NOMO-1 treated with dmso at 0.1 percent for 144 hours (cell line): ENCODE data around the gene RAB37.
A peak's percentile ranks its signal among the peaks of the same experiment; 100 is the strongest.

ENCODE experiments used
- DNase-seq: peaks from one replicate; lab custom pipeline; 2025; ENCODE audit not compliant: unreplicated experiment; lab: John Stamatoyannopoulos, UW

Gene RAB37

DNA sequence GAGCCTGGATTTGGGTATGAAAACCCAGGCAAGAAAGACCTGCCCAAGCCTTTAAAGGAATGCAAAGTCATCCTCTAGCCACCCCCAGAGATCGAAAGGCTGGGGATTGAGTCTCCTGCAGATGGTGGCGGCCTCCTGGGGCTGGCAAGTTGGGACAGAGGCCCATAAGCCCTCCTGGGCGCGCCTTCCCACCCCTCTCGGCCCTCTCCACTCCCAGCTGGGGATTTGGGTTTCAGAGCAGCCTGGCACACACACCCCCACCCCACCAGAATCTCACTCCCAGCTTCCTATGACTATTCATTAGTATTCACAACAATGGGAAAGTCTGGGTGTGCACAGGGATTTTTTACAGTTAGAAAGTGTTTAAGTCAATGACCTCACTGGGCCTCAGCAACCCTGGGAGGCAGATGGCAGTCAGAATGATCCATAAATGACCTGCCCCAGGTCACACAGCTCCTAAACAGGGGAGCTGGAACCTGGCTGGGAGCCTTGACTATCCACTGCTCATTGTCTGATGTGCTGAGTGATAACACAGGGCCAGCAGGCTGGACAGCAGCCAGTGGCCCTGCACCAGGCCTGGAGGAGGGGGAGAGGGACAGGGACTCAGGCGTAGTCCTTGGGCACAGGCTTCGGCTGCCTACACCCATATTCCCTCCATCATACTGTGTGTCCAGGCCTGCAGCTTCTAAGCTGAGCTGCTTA is 23.5 kb downstream of the RAB37 start:
- DNase-seq = no peak

DNA sequence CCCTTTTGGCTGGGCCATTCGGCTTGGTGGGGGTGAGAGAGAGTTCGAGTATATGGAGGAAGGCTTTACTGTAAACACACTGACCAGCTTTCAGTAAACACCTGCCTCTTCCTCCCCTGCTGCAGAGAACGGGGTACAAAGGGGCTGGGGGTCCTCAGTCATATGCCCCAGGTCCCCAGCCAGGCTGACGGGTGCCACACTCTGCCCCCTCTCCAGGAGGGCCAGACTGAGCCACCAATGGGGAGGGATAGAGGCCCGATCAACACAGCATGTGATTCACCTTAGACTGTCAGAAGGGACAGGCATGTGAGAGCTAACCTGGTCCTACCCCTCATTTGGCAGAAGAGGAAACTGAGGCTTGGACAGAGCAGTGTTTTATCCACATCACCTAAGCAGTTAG is 24.4 kb downstream of the RAB37 start:
- no peak for DNase-seq

DNA sequence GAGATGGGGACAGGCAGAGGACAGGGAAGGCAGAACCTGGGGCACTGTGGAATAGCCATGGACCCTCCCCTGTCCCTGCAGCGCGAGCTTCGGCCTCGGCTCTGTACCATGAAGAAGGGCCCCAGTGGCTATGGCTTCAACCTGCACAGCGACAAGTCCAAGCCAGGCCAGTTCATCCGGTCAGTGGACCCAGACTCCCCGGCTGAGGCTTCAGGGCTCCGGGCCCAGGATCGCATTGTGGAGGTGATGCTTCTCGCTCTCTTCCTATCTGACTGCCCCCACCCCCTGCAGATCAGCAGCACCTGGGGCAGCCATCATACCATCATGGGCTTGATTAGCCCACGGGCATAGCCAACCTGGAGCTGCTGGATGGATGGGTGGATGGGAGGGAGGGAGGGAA is 24.9 kb downstream of the RAB37 start:
- DNase-seq = no peak

DNA sequence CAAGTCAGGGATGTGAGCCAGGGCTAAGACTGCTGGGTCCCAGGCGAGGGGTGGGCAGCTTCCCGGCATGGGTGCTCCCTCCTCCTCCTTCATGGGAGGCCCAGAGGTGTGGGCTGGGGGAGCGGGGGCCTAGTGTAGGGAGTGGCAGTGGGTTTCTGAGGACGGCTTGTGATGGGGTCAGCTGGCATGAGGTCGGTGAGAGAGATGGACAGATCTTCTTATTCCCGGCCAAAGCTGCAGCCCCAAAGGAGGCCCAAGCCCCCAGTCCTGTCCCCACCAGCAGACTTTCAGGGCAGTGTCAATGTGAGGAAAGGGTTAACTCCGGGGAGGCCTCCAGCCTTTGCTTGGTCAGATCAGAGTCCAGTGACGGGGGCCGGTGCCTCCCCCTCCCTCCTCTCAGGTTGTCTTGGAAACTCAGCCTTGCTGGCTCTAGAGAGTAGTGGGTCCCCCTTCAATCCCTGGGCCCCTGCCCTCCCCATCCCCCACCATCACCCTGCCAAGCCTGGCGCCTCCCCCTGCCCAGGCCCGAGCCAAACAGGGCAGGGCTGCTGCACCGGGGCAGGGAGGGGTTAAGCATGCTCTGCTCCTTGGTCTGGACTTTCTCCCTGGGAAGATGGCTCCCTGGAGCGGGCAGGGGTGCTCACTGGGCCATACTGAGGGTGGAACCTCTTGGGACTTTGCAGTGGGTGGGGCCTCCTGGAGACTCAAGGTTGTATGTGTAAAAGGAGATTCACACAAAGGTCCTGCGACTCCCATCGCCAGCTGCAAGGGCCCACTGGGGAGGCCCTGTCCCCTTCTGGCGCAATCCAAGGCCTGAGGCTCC is 26.7 kb downstream of the RAB37 start:
- no peak for DNase-seq

DNA sequence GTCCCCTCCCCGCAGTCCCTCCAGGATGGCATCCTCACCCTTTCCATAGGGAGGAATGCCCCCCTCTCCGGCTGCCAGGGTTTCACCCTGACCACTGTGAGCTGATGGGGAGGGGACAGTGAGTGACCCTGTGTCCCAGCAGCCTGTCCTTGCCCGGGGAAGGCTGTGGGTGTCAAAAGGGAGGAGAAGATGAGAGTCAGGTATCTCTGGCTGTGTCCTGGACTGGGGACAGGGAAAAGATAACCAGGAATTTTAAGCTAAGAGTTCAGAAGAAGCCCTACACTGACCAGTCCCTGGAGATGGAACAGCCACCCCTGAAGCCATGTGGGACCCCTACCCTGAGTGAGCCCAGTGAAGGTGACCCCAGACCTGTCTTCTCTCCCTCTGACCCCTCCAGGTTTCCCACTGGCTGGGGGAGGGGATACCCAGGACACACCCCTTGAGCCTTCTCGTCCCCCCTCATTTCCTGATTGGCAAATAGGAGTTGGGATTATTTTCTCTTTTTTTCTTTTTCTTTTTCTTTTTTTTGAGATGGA is 27.8 kb downstream of the RAB37 start:
- DNase-seq = no peak

DNA sequence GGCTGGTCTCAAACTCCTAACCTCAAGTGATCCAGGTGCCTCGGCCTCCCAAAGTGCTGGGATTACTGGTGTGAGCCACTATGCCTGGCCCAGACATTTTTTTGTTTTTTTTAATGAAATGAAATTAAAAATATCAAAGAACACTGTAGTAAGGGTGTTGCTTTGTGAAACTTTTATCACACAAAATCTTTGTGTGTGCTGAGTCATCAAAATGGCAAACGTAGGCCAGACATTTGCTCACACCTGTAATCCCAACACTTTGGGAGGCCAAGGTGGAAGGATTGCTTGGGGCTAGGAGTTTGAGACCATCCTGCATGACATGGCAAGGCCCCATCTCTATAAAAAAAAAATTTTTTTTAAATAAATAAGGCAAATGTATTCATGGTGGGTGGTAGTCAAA is 29.4 kb downstream of the RAB37 start:
- DNase-seq = no peak

DNA sequence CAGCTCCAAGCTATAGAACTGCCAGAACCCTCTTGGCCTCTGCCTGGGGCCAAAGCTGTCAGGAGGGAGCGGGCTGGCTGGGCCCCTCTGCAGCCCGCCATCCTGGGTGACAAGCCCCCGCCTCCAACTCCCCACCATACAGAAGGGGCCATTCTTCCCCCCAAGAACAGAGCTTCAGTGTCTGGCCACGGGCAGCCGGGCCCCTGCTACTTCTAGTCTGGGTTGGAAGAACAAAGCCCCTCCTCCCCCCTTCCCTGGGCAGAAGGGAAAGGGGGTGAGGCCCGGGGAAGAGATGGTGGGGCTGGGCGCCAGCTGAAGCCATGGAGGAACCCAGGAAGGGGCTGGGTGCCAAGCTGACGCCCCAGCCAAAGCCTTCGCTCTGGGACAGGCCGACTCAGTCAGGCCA is 30.1 kb downstream of the RAB37 start:
- no peak for DNase-seq

DNA sequence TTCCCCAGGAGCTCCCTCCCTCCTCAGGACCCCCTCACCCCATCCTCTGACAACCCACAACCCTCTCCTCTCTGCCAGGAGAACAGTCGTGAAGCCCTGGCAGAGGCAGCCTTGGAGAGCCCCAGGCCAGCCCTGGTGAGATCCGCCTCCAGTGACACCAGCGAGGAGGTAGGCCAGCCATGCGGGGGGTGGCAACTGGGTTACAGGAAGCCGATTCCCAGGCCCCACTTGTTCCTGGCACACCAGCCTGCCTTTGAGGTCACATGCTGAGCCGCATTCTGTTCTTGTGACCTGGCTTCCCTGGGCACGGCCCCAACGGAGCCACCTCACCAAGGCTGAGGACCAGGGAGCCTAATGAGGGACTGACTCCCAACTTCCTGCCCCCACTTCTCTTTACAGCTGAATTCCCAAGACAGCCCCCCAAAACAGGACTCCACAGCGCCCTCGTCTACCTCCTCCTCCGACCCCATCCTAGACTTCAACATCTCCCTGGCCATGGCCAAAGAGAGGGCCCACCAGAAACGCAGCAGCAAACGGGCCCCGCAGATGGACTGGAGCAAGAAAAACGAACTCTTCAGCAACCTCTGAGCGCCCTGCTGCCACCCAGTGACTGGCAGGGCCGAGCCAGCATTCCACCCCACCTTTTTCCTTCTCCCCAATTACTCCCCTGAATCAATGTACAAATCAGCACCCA is 31.2 kb downstream of the RAB37 start:
- DNase-seq = no peak

DNA sequence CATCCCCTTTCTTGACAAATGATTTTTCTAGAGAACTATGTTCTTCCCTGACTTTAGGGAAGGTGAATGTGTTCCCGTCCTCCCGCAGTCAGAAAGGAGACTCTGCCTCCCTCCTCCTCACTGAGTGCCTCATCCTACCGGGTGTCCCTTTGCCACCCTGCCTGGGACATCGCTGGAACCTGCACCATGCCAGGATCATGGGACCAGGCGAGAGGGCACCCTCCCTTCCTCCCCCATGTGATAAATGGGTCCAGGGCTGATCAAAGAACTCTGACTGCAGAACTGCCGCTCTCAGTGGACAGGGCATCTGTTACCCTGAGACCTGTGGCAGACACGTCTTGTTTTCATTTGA is 31.7 kb downstream of the RAB37 start:
- no peak for DNase-seq

DNA sequence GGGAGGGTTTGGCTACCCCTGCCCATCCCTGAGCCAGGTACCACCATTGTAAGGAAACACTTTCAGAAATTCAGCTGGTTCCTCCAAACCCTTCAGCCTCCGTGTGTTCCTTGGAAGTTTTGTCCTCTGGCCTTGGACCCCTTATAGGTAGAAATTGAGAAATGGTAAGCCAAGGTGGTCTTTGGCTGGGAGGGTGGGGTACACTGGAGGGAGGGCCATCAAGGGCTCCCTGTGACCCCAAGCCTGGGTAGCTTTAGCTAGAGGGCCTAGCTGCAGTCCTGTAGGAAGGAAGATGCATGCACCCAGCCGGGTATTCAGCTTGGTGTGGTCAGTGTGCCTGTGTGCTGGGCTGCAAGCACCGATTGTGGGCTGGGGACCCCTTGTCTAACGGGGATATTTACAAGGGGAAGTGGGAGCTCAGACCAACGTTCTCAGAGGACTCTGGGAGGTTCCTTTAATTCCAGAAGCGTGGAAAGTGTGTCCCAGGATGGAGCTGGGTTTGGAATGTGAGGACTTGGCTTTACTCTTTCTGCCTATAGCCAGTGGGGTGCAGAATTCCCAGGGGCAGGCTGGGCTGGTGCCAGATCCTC is 32.3 kb downstream of the RAB37 start:
- DNase-seq = no peak

DNA sequence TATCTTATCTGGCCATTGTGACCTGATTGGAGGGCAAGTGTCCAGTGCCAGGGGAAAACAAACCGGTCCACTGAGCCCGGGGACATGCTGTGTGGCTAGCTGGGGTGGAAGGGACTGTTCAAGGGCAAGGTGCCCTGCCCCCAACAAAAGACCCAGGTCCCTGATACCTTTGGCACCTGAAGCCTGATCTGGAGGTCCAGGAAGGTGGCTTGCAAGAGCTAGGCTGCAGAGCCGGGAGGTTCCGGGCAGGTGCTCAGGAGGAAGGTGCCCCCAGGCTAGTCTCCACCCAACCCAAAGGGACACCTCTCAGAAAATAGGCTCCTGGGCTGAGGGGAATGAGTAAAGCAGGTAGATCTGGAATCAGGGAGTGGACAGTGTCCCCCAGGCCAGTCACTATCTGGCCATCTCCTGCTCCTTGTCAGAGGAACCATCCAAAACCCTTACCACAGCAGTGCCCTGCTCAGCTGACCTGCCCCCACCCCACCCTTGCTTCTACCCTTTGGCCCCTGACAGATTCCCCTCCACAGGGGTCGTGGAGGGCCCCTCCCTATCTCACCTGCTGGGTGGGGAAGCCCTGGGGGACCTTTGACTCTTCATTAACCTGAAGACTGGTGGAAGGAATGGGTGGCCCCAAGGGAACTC is 32.9 kb downstream of the RAB37 start:
- no peak for DNase-seq

DNA sequence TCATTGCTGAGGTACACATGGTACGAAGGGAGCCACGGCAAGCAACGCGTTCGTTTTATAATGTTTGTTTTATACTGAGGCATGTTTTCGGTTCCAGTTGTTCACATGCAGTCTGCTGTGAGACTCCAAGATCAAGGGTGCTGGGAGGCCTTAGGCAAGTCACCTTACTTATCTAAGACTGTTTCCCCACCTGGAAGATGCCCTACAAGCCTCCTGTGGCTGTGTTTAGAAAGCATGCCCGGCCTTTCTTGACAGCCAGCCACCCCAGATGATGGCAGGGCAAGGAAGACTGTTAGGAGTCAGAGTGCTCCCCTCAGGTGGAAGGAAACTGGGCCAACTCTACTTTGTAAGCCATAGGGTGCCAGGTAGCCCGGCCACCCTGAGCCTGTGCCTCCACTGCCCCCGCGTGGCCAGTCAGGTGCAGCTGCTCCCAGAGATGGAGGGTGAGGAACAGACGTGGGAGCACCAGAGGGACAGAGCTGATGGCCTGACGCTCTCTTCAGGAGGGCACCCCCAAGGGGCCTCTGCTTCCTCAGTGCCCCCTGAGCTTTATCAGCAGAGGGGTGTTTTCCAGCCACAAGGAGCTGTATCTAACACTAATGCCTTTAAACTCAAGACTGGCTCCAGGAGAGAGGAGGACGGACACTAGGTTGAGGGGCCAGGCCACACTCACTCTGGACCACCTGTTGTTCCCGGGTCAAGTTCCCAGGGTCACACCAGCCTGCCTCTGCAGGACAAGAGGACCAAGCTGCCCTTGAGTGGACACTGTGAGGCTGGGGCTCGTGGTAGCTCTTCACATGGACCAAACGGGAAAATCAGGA is 33.7 kb downstream of the RAB37 start:
- peak; percentile 40 for DNase-seq

DNA sequence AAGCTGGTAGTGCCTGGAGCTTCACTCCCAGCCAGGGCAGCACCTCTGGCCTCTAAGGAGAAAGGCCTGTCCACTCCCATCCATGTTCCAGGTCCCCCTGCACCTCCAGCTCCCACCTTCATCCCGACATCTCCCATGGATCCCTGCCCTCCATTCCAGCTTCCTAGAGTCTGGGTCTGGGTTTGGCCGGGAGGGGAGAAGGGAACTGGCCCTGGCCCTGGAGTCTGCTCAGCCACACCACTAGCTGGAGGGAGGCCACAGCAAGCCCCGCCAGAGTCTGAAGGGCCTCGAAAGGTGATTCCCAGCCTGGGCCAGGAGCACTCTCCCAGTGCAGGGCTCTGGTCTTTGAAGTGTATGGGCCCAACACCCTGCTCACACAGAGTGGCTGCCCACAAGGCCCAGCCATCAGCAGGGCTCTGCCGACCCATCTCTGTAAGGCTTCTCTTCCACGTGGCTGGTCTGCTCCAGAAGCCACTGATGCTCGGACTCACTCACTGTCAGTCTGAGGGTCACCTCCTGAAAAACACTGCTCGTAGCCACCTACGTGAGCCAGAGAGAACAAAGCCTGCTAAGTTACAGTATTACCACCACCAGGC is 34.4 kb downstream of the RAB37 start:
- no peak for DNase-seq

DNA sequence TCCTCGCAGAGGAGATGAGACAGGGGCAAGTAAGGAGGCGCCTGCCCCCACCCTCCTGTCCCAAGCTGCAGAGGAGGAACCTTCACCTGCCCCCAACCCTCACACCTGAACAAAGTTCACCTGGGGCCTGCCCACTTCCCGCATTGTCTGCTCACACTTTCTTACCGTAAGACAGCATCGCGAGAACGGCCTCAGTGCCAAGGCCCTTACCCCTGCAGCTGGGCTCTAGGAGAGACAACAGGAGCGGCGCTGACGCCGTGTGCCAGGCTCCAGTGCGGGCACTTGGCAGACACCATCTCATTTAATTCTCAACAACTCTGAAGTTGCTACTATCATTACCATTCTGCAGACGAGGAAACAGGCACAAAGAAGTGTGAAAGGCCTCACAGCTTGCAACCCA is 35.0 kb downstream of the RAB37 start:
- DNase-seq = no peak

DNA sequence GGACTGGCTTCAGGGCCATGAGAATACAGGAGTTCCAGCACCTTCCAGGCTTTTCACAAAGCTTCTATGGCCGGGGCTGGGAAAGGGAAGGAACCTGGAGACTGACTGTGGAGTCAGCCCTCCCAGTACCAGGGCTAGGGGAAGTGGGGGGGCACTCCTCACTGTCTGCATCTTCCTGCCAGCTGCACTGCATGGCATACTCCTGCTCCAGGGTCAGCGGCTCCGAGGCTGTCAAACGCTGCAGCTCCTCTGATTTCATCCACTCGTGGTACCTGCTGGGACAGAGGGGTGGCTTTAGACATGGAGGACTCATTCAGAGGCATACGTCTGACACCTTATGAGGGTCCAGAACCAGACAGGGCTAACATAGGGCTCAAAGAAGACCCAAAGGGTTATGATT is 36.4 kb downstream of the RAB37 start:
- DNase-seq = no peak

DNA sequence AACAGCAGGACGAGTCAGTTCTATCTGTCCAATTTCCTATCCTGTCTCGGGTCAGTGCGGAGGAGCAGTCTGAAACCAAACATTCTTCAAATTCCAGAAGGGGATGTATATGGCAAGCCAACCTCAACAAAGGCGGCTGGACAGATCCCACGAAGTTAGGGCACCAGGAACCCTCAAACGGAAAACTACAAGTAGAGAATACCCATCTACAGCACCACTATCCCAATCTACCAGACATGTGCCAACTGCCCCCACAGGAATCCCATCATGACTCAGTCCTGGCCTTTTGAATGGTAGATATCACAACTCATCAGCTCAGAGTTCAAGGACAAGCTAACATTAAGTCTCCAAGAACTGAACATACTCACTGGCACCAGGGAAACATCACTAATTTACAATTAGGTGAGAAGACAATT is 36.8 kb downstream of the RAB37 start:
- DNase-seq = no peak

DNA sequence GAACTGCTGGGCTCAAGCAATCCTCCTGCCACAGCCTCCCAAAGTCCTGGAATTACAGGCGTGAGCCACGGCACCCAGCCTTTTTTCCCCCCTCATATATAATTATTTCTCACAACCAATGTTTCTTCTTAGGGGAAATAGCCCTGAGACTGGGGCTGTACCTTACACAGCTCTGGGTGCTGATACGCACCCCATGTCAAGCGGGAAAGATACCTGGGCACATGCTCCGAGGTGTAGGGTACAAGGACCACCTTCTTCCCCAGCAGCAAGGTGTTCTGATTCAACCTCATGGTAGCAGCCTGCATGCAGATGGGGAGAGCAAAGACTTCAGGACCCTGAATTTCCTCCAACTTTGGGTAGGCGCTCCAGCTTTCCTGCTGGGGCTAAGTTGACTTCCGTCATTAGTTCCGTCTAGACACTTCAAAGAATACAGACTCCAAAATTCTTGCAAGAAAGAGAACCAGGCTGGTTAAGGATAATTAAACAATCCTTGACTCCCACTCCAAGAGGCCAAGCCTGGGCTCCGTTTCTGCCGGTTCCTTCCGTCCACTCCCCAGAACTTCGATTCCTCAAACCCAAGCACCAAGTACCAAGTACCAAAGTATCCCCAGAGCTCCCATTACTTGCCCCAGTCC is 38.5 kb downstream of the RAB37 start:
- DNase-seq = no peak

DNA sequence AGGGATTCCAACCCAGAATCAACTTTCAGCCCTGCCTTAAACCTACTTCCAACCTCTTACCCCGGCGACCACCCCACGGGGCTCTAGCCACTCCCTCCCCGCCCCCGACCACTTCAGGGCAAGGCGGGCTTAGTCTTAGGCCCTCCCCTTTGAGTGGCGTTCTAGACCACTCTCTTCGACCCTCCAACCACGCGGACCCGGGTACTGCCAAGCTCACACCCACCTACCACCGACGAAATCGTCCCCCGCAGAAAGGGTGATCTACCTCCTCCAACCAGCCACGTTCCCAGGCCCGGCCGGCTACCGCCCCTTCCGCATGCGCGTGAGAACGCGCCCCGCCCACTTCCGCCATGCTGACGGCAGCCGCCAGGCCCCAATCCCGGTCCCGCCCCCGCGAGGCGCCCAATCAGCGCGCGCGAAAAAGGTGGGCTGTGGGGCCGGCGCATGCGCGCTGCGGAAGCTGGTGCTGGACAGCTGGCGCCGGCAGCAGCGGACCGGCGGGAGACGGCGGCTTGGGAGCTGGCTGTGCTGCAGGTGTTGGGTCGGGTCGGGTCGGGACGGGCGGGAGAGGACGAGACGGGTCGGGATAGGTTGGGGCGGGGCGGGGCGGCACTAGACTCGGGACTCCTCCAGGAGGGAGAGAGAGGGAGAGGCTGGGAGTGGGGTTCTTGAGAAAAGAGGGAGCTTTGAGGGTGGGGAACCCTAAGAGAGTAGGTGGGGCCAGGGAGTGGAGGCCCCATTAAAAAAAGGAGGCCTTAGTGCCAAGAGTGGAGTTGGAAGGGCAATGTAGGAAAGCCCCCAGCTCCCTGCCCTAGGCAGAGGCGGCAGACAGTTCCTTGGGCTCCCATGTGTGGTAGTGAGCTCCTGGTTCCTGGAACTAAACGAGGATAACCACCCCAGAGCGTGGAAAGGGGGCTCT is 39.2 kb downstream of the RAB37 start, which contains the start of gene NAT9:
NAT9 (minus strand) TSS at position 302 of the 919 bp plus-strand sequence. CDS start 647 bp downstream, outside the sequence.
- DNase-seq = peak; percentile 96
